Kidney epithelial cell (primary cell): ENCODE results near the gene SLC9B2. TPM values are rescaled to one million over a fixed set of nuclear protein-coding genes. Genes with fewer than 3 reads are reported as not detected.
A peak's percentile ranks its signal among the peaks of the same experiment; 100 is the strongest.

Source experiments
- DNase-seq: peaks from one replicate; pipeline ENCODE4 v3.0.0-alpha.2; 2010; ENCODE audit warnings: low read depth
- H3K27me3 ChIP-seq: 2 replicates; pipeline ENCODE4 v1.6.0; 2011; ENCODE audit warnings: low read length; ENCODE audit not compliant: control insufficient read depth, insufficient read depth
- H3K36me3 ChIP-seq: 2 replicates; pipeline ENCODE4 v1.5.1; 2011; ENCODE audit warnings: low read length; ENCODE audit not compliant: control insufficient read depth, insufficient read depth
- H3K4me3 ChIP-seq: 2 replicates; pipeline ENCODE4 v1.5.1; 2011; ENCODE audit warnings: low read depth, mild to moderate bottlenecking, control low read depth, low read length
- total RNA-seq: library from RNA; depleted of rRNA; stranded (reverse); fragments of >200 nt; gene quantifications from 2 replicates; pipeline ENCODE4 v1.2.3, GENCODE V29; 2015
- TF ChIP-seq, protein P1 (sequence below): IDR thresholded peaks from 2 replicates; pipeline ENCODE4 v1.5.1; 2011; ENCODE audit warnings: mild to moderate bottlenecking, moderate library complexity, low read length, control low read depth, inconsistent platforms; ENCODE audit not compliant: insufficient read depth, poor library complexity, severe bottlenecking

Gene SLC9B2
- total RNA-seq, 1 donor from 2014 or later = 11.8 TPM

DNA sequence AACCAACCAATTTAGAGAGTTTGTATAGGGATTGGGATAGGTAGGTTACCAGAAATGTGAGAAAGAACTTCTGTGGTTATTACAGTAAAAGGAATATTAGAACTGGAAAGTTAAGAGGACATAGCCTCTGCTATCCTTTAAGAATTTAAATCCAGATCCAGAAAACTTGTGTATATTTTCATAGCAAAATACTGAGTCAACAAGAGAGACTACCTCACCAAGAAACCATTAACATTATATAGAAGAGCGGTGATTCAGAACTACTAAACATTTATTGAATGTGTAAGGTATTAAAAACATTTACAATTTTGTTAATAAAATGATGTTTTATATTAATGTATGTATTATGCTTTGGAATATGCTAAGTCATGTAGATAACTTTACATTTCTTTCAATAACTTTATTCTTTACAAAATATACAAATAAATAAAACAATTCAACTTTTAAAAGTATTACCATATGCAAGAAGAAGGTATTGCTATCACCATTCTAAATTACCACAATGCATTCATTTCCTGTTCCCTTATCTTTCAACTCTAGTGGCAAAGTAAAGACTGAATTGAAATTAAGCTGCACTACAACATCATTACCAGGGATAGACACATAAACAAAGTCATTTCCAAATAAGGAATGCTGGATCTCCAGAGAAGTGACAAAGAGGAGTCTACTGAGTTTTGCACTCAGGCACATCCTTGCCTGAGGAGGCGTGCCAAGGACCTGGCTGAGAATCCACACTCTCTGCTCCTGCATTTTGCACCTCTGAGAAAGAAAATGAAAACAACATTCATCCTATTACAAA lies 29.2 kb upstream of the SLC9B2 start:
- Histone ChIP-seq H3K4me3 (no peak overlapping the region), H3K36me3 (no peaks in the 10 kb centered on the region), H3K27me3 (no peaks in the 10 kb centered on the region)
- DNase-seq = no peak
- TF ChIP-seq, protein P1, sequence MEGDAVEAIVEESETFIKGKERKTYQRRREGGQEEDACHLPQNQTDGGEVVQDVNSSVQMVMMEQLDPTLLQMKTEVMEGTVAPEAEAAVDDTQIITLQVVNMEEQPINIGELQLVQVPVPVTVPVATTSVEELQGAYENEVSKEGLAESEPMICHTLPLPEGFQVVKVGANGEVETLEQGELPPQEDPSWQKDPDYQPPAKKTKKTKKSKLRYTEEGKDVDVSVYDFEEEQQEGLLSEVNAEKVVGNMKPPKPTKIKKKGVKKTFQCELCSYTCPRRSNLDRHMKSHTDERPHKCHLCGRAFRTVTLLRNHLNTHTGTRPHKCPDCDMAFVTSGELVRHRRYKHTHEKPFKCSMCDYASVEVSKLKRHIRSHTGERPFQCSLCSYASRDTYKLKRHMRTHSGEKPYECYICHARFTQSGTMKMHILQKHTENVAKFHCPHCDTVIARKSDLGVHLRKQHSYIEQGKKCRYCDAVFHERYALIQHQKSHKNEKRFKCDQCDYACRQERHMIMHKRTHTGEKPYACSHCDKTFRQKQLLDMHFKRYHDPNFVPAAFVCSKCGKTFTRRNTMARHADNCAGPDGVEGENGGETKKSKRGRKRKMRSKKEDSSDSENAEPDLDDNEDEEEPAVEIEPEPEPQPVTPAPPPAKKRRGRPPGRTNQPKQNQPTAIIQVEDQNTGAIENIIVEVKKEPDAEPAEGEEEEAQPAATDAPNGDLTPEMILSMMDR = no peak

DNA sequence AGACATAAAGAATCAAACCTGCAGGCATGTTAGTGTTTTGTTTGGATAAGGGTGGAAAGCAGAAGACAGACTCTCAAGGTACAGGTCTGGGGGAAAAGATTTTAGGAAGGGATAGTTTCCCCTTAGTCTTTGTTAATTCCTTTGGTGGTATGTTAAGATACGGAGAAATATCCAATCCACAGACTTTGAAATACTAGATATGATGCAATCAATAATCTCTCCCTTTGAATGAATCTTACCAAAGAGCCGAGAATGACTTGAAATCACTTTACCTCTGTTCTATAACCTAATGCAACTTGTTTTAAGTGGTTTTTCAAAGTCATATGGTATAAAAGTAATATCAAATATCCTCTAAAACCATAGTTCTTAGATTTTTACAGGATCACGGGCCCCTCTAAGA lies 28.3 kb upstream of the SLC9B2 start:
- no peaks in the 10 kb centered on the region for H3K36me3 ChIP-seq
- H3K27me3 ChIP-seq = no peaks in the 10 kb centered on the region
- no peak for DNase-seq
- no peak overlapping the region for H3K4me3 ChIP-seq
- TF ChIP-seq, protein P1 = no peak

DNA sequence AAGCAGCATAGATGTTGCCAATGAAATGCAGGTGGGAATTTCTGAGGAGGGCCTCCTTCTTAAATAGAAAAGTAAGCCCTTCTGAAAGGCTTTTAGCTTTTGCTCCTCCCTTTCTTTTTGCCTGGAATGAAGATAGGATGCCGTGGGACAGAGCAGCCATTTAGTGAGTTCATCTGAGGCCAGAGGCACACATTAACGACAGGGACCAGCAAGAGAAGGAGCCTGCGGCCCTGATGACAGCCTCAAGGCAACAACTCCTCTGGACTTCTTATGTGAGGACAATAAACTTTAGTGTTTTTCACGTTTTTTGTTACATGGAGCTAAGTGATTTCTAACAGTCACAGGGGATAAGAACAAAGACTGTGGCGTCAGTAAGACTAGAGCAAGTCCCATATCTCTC lies 24.1 kb upstream of the SLC9B2 start:
- no peaks in the 10 kb centered on the region for H3K27me3 ChIP-seq
- no peak for DNase-seq
- no peak overlapping the region for H3K4me3 ChIP-seq
- H3K36me3 ChIP-seq = no peaks in the 10 kb centered on the region
- TF ChIP-seq, protein P1 = no peak

DNA sequence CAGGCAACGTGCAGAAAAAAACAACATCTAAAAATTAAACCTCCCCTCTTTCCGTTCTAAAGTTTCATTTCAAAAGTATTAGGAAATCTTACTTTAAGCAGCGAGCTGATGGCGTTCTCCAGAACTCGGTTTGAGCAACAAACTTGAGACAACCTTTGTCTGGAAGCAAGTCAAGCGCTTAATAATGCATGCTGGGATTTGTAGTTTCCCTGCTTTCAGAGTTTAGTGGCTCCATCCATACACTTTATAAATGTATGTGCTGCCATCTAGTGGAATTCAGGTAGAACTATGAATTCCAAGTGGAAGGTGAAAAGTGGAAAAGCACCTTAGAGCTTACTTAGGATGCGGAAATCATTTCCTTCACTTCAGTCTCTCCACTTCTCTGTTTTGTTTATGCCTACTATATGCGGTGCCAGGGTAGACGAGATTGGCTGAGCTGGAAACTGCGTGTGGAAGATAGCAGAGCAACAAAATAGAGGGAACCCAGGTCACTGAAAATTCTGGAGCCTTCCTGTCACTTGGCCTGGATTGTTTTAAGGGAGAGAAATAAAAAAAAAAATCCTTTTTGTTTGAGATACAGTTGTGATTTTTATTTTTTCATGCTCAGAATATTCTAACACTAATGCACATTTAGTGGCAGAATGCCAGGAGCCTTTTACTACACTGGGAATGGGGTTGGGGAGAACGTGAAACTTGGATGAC lies 23.3 kb upstream of the SLC9B2 start, which contains the start of gene BDH2:
Gene BDH2, minus strand, starts transcription at position 144 of the 702 bp plus-strand sequence. CDS start 3,580 bp downstream, outside the sequence.
- Histone ChIP-seq H3K4me3 (peak within 1 kb of the TSS; percentile 57), H3K36me3 (no peaks in the 10 kb centered on the region), H3K27me3 (no peaks in the 10 kb centered on the region)
- peak; percentile 95 for DNase-seq
- TF ChIP-seq, protein P1 = peak; percentile 51

DNA sequence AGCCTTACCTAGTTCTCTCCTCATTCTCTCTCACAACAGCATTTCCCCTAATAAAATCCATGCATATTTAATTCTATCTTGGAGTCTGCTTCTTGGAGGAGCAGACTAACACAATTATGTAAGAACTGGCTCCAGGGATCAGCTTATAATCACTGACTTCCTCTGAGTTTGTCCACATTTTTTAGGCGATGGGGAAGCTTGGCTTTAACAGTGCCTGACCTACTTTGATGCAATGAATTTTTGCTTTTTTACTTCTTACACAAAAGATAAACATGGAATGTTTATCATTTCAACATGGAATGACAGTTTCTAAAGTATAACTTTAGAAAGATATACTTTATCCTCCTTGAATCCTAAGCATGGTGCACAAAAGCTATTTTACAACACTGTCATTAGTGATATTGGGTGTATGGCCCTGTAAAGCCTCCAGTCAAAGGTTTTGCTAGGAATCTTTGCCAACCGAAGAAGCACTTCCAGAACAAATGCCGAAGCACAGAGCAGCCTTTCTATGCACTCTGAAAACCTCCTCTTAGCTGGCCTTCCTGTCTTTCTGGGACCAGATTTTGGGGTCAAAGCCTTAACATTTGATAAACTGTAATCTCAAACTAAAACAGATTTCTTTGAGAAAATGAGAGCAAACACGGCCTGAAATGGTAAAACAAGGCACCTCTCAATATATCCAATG lies 22.3 kb upstream of the SLC9B2 start:
- Histone ChIP-seq H3K27me3 (no peaks in the 10 kb centered on the region), H3K36me3 (no peaks in the 10 kb centered on the region), H3K4me3 (peak overlapping the region; percentile 57)
- TF ChIP-seq, protein P1 = no peak
- DNase-seq = no peak
